Mesendoderm (in vitro differentiated cells): ENCODE results near the gene XBP1.

Experiments
- DNase-seq: peaks from one replicate; pipeline ENCODE4 v3.0.0; 2013
- H2AK5ac ChIP-seq: 2 replicates; pipeline ENCODE4 v1.6.1; 2013; ENCODE audit warnings: low read length, inconsistent platforms
- H2BK120ac ChIP-seq: 2 replicates; pipeline ENCODE4 v1.6.1; 2013; ENCODE audit warnings: low read depth, mild to moderate bottlenecking, low read length, moderate library complexity, mixed read lengths
- H2BK15ac ChIP-seq: replicated peaks from 2 replicates; pipeline ENCODE4 v1.6.1; 2013; ENCODE audit warnings: low read depth, mild to moderate bottlenecking, moderate library complexity
- H2BK5ac ChIP-seq: 2 replicates; pipeline ENCODE4 v1.6.1; 2013; ENCODE audit warnings: low read length, inconsistent platforms
- H3K18ac ChIP-seq: 2 replicates; pipeline ENCODE4 v1.6.1; 2013; ENCODE audit warnings: mild to moderate bottlenecking, low read length, mixed read lengths
- H3K23ac ChIP-seq: one replicate; pipeline ENCODE4 v1.6.1; 2013; ENCODE audit warnings: low read length
- H3K27ac ChIP-seq: 2 replicates; pipeline ENCODE4 v1.5.1; 2013; ENCODE audit warnings: low read depth, mild to moderate bottlenecking, inconsistent platforms, low read length, moderate library complexity
- H3K27me3 ChIP-seq: 2 replicates; pipeline ENCODE4 v1.6.1; 2013; ENCODE audit warnings: low read length, control low read depth, mild to moderate bottlenecking, inconsistent platforms; ENCODE audit not compliant: insufficient read depth, poor library complexity
- H3K36me3 ChIP-seq: 2 replicates; pipeline ENCODE4 v1.6.1; 2013; ENCODE audit warnings: low read length, inconsistent platforms; ENCODE audit not compliant: control insufficient read depth, insufficient read depth
- H3K4ac ChIP-seq: one replicate; pipeline ENCODE4 v1.6.1; 2013; ENCODE audit warnings: low read depth, mild to moderate bottlenecking, low read length, moderate library complexity
- H3K4me1 ChIP-seq: 2 replicates; pipeline ENCODE4 v1.6.1; 2013; ENCODE audit warnings: low read depth, low read length, inconsistent platforms; ENCODE audit not compliant: control insufficient read depth
- H3K4me2 ChIP-seq: 2 replicates; pipeline ENCODE4 v1.6.1; 2013; ENCODE audit warnings: low read length
- H3K4me3 ChIP-seq: 2 replicates; pipeline ENCODE4 v1.5.1; 2013; ENCODE audit warnings: mild to moderate bottlenecking, low read length
- H3K56ac ChIP-seq: one replicate; pipeline ENCODE4 v1.6.1; 2013; ENCODE audit warnings: low read length
- H3K79me1 ChIP-seq: 2 replicates; pipeline ENCODE4 v1.6.1; 2013; ENCODE audit warnings: low read length, inconsistent platforms
- H3K79me2 ChIP-seq: 2 replicates; pipeline ENCODE4 v1.6.1; 2013; ENCODE audit warnings: mild to moderate bottlenecking, low read length; ENCODE audit not compliant: control insufficient read depth, insufficient read depth
- H3K9ac ChIP-seq: 2 replicates; pipeline ENCODE4 v1.6.1; 2013; ENCODE audit warnings: low read length, inconsistent platforms
- H4K5ac ChIP-seq: one replicate; pipeline ENCODE4 v1.6.1; 2013; ENCODE audit warnings: low read length
- H4K8ac ChIP-seq: one replicate; pipeline ENCODE4 v1.6.1; 2013; ENCODE audit warnings: low read depth, mild to moderate bottlenecking, control low read depth, low read length, moderate library complexity
- WGBS: extraction: QIAGEN DNeasy Blood & Tissue Kit; methylation state at CpG from one replicate; pipeline ENCODE4 v1.1.7; 2013; ENCODE audit warnings: low lambda C conversion rate, missing lambda C conversion rate; ENCODE audit not compliant: insufficient coverage; ENCODE audit errors: extremely low coverage; 5-methylcytosine and 5-hydroxymethylcytosine counted together

Gene XBP1

DNA sequence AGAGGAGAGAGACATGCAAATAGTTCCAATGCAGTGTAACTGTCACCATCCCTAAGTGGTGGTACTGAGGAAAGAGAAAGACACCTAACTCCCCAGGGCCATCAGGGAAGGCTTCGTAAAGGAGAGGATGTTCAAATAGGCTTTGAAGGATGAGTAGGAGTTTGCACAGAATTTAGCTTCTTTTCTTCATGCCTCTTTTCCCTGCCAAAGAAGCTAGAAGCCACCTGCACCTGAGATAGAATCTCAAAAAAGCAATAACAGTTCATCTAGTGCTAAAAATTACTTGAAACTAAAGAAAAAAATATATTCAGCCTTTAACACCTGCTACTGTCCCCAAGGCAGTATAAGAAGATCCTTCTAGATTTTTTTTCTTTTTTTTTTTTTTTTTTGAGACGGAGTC is 16.7 kb upstream of the XBP1 start:
- Histone ChIP-seq H3K79me2 (no peaks in the 10 kb centered on the region), H3K4me2 (no peak overlapping the region), H3K27ac (no peak overlapping the region), H3K23ac (no peak overlapping the region), H3K4ac (no peak overlapping the region), H4K8ac (no peak overlapping the region), H3K9ac (no peak overlapping the region), H4K5ac (no peak overlapping the region), H3K56ac (no peak overlapping the region), H3K27me3 (no peaks in the 10 kb centered on the region), H3K36me3 (no peaks in the 10 kb centered on the region), H3K4me3 (no peak overlapping the region), H2BK5ac (no peak overlapping the region), H3K18ac (no peak overlapping the region), H3K4me1 (no peaks in the 10 kb centered on the region), H3K79me1 (no peaks in the 10 kb centered on the region), H2AK5ac (no peak overlapping the region), H2BK120ac (no peak overlapping the region), H2BK15ac (no peak overlapping the region)
- no CpG with 5 or more reads among the region's 2 CpGs for WGBS
- DNase-seq = no peak

DNA sequence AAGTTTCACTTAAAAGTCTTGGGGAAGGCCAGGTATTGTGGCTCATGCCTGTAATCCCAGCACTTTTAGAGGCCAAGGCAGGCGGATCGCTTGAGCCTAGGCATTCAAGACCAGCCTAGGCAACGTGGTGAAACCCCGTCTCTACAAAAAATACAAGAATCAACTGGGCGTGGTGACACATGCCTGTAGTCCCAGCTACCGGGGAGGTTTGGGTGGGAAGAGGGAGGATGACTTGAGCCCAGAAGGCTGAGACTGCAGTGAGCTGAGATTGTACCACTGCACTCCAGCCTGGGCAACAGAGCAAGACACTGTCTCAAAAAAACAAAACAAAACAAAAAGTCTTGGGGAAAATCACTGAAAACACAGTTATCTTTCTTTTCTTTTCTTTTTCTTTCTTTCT is 15.4 kb upstream of the XBP1 start:
- H3K79me1 ChIP-seq = no peaks in the 10 kb centered on the region
- no peaks in the 10 kb centered on the region for H3K79me2 ChIP-seq
- no peaks in the 10 kb centered on the region for H3K36me3 ChIP-seq
- H3K23ac ChIP-seq = no peak overlapping the region
- H3K56ac ChIP-seq = no peak overlapping the region
- H3K4ac ChIP-seq = no peak overlapping the region
- H2BK5ac ChIP-seq = no peak overlapping the region
- no peak overlapping the region for H3K4me3 ChIP-seq
- no peak overlapping the region for H2BK120ac ChIP-seq
- DNase-seq = no peak
- H3K4me2 ChIP-seq = no peak overlapping the region
- H3K4me1 ChIP-seq = no peaks in the 10 kb centered on the region
- H3K27ac ChIP-seq = no peak overlapping the region
- no peak overlapping the region for H4K8ac ChIP-seq
- H2BK15ac ChIP-seq = no peak overlapping the region
- H2AK5ac ChIP-seq = no peak overlapping the region
- no peak overlapping the region for H3K18ac ChIP-seq
- H3K27me3 ChIP-seq = no peaks in the 10 kb centered on the region
- H4K5ac ChIP-seq = no peak overlapping the region
- H3K9ac ChIP-seq = no peak overlapping the region
- no CpG with 5 or more reads among the region's 6 CpGs for WGBS

DNA sequence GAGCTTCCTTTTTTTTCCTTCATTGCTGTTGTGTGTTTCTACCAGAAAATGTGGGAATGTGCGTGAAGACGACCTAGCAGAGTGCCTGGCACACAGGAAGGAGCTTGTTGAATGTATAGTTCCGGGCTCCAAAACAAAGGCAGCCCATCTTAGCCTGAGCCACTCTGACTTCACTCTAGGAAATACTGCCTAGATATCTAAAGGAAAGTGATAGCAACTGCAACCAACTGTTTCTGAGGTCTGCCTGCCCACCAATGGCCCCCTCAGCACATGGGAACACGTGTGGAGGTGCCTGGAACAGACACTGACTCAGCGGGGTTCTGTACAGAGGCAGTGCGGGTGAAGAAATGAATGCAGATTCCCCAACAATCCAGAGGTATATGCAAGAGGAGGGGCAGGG is 14.7 kb upstream of the XBP1 start:
- no peaks in the 10 kb centered on the region for H3K27me3 ChIP-seq
- H3K4me1 ChIP-seq = no peaks in the 10 kb centered on the region
- DNase-seq = no peak
- H3K4ac ChIP-seq = no peak overlapping the region
- H4K5ac ChIP-seq = no peak overlapping the region
- no peak overlapping the region for H3K23ac ChIP-seq
- H3K18ac ChIP-seq = no peak overlapping the region
- H2BK120ac ChIP-seq = no peak overlapping the region
- H4K8ac ChIP-seq = no peak overlapping the region
- H3K4me3 ChIP-seq = no peak overlapping the region
- H2BK5ac ChIP-seq = no peak overlapping the region
- WGBS = no CpG with 5 or more reads among the region's 6 CpGs
- no peak overlapping the region for H3K9ac ChIP-seq
- no peak overlapping the region for H2AK5ac ChIP-seq
- no peaks in the 10 kb centered on the region for H3K79me1 ChIP-seq
- H3K56ac ChIP-seq = no peak overlapping the region
- no peak overlapping the region for H3K4me2 ChIP-seq
- H3K79me2 ChIP-seq = no peaks in the 10 kb centered on the region
- no peak overlapping the region for H2BK15ac ChIP-seq
- no peaks in the 10 kb centered on the region for H3K36me3 ChIP-seq
- no peak overlapping the region for H3K27ac ChIP-seq

DNA sequence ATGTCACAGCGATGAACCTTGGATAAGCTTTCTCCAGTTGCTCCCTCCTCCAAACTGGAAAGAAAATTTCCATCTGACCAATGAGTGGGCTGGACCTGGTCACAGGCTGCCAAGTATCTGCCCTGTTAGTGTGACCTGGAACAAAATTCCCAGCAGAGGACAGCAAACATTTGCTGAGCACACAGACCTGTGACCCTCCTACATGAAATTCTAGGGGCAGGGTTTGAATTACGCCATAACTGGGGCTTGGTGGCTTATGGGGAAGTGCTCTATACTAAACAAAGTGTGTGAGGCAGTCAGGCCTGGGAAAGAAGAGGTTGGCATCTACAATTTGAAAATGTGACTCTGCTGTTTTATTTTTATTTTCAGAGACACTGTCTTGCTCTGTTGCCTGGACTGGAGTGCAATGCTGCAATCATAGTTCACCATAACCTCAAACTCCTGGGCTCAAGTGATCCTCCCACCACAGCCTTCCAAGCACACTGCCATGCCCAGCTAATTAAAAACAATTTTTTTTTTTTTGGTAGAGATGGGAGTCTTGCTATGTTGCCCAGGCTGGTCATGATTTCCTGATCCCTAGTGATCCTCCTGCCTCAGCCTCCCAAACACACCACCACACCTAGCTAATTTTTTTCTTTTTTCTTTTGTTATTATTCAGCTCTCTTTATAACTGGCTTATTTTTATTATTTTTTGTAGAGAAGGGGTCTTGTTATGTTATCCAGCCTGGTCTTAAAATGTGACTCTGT is 13.6 kb upstream of the XBP1 start:
- WGBS = no CpG with 5 or more reads among the region's 2 CpGs
- H3K27ac ChIP-seq = no peak overlapping the region
- no peak for DNase-seq

DNA sequence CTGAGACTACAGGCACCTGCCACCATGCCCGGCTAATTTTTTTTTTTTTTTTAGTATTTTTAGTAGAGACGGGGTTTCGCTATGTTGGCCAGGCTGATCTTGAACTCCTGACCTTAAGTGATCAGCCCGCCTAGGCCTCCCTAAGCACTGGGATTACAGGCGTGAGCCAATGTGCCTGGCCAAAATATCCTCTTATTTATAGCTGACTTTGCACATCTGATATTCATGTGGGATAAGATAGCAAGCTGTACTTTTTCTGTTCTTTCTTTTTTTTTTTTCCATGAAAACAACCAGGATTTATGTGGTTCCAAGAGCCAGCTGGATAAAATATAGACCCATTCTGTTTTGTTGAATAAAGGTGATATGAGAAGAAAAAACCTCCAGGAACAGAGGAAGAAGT is 12.1 kb upstream of the XBP1 start:
- H3K4me3 ChIP-seq = no peak overlapping the region
- H2AK5ac ChIP-seq = no peak overlapping the region
- no peak overlapping the region for H3K23ac ChIP-seq
- no peak overlapping the region for H2BK120ac ChIP-seq
- no peak overlapping the region for H2BK5ac ChIP-seq
- H3K79me1 ChIP-seq = no peaks in the 10 kb centered on the region
- no peak overlapping the region for H4K5ac ChIP-seq
- H2BK15ac ChIP-seq = no peak overlapping the region
- H3K9ac ChIP-seq = no peak overlapping the region
- no peaks in the 10 kb centered on the region for H3K27me3 ChIP-seq
- H4K8ac ChIP-seq = no peak overlapping the region
- WGBS = no CpG with 5 or more reads among the region's 5 CpGs
- H3K18ac ChIP-seq = no peak overlapping the region
- no peak overlapping the region for H3K56ac ChIP-seq
- H3K4me2 ChIP-seq = no peak overlapping the region
- no peak overlapping the region for H3K27ac ChIP-seq
- no peaks in the 10 kb centered on the region for H3K36me3 ChIP-seq
- no peak overlapping the region for H3K4ac ChIP-seq
- H3K79me2 ChIP-seq = no peaks in the 10 kb centered on the region
- no peak for DNase-seq
- H3K4me1 ChIP-seq = no peaks in the 10 kb centered on the region

More for the DNA sequence above, 13.6 kb upstream of the XBP1 start:
- H3K36me3 ChIP-seq = no peaks in the 10 kb centered on the region
- H3K4me3 ChIP-seq = no peak overlapping the region
- no peaks in the 10 kb centered on the region for H3K79me1 ChIP-seq
- H2AK5ac ChIP-seq = no peak overlapping the region
- no peak overlapping the region for H3K23ac ChIP-seq
- no peak overlapping the region for H4K5ac ChIP-seq
- H3K4ac ChIP-seq = no peak overlapping the region
- no peak overlapping the region for H2BK120ac ChIP-seq
- H3K79me2 ChIP-seq = no peaks in the 10 kb centered on the region
- no peak overlapping the region for H3K4me2 ChIP-seq
- no peak overlapping the region for H2BK15ac ChIP-seq
- no peak overlapping the region for H3K18ac ChIP-seq
- no peaks in the 10 kb centered on the region for H3K27me3 ChIP-seq
- no peak overlapping the region for H4K8ac ChIP-seq
- H2BK5ac ChIP-seq = no peak overlapping the region
- H3K4me1 ChIP-seq = no peaks in the 10 kb centered on the region
- H3K9ac ChIP-seq = no peak overlapping the region
- H3K56ac ChIP-seq = no peak overlapping the region
